ENCODE data around the gene DHRS12.
A peak's percentile ranks its signal among the peaks of the same experiment; 100 is the strongest.

The DHRS12 gene

GRCh38 chr13:51806566-51806965 is 2.6 kb upstream of the DHRS12 start:
- no peak for DNase-seq

GRCh38 chr13:51805925-51806324 is 2.0 kb upstream of the DHRS12 start:
- DNase-seq = no peak

- DNase-seq = no peak
Observed at GRCh38 chr13:51805313-51805712, 1.4 kb upstream of the DHRS12 start.

GRCh38 chr13:51804295-51805172 is 571 bp upstream of the DHRS12 start:
- peak; percentile 83 for DNase-seq

GRCh38 chr13:51802631-51803418 is 1.1 kb downstream of the DHRS12 start:
- no peak for DNase-seq

GRCh38 chr13:51801631-51802099 is 2.3 kb downstream of the DHRS12 start:
- no peak for DNase-seq

GRCh38 chr13:51800486-51800885 is 3.5 kb downstream of the DHRS12 start:
- DNase-seq = no peak

- DNase-seq = no peak
Observed at GRCh38 chr13:51799261-51799660, 4.7 kb downstream of the DHRS12 start.

- DNase-seq = no peak
Observed at GRCh38 chr13:51797664-51798488, 6.1 kb downstream of the DHRS12 start.

- no peak for DNase-seq
Observed at GRCh38 chr13:51796546-51796945, 7.4 kb downstream of the DHRS12 start.

GRCh38 chr13:51795419-51795818 is 8.5 kb downstream of the DHRS12 start:
- DNase-seq = no peak

- no peak for DNase-seq
Observed at GRCh38 chr13:51794964-51795363, 9.0 kb downstream of the DHRS12 start.

- DNase-seq = no peak
Observed at GRCh38 chr13:51793570-51794271, 10.2 kb downstream of the DHRS12 start.

GRCh38 chr13:51786425-51787265 is 17.3 kb downstream of the DHRS12 start:
- no peak for DNase-seq

GRCh38 chr13:51785712-51786424 is 18.1 kb downstream of the DHRS12 start:
- no peak for DNase-seq

GRCh38 chr13:51784097-51784496 is 19.9 kb downstream of the DHRS12 start:
- DNase-seq = no peak

GRCh38 chr13:51783428-51784094 is 20.4 kb downstream of the DHRS12 start:
- DNase-seq = no peak

GRCh38 chr13:51782026-51782710 is 21.8 kb downstream of the DHRS12 start:
- no peak for DNase-seq

GRCh38 chr13:51781246-51782022 is 22.5 kb downstream of the DHRS12 start:
- DNase-seq = no peak
